Measurements from ENCODE around the gene CYP2A13.
"Not testable (repeated sequence)": the region's sequence is repeated elsewhere in the genome, so short reads cannot be mapped to it uniquely, and the experiment has no call there.

The CYP2A13 gene

DNA sequence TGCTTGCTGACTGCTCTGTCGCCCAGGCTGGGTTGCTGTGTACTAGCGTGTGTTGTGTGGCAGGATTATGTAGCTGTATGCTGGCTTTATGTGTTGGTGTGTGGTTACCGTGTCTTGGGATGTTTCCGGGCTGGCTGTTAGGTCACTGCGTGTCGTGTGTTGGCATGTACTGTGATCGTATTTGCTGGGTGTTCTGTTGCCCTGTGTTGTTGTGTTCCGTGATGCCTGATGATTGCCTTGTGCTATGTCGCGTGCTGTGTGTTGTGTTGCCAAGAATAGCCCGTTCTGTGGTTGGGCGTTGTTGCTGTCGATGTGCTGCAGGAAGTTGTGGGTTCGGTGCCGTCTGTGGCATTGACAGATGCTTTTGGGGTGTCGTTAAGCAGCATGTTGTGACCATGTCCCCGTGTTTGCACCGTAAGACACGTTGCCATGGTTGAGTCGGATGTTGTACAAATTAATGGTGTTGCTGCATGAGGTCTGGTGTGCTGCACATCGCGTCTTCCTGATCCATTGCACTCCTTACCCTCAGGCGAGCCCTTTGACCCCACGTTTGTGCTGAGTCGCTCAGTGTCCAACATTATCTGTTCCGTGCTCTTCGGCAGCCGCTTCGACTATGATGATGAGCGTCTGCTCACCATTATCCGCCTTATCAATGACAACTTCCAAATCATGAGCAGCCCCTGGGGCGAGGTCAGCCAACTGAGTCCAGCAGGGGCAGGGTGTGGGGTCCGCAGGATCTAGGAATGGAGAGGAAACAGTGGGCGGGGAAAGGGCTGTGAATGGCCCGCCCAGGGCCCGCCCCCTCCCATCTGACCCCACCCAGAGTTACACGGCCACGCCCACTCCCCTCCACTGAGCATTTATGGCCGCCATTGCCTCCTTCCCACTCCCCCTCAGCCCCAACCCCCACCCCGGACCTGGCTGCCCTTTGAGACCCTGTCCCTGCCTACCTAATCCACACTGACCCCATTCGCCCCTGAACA, 33.0 kb downstream of the CYP2A13 start:
- not testable (repeated sequence) for DNase-seq

DNA sequence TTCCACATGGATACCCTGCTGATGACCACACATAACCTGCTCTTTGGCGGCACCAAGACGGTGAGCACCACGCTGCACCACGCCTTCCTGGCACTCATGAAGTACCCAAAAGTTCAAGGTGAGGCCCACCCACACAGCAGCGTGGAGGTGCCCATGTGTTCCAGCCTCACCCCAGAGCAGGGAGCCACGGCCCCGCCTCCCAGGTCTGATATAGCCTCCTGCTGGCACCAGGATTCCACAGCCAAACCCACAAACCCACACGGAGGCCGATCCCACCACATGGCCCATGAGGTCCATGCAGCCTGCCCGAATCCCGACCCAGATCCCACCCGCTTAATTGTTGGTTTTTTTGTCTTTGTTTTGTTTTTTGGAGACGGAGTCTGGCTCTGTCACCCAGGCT, 34.6 kb downstream of the CYP2A13 start:
- not testable (repeated sequence) for DNase-seq

DNA sequence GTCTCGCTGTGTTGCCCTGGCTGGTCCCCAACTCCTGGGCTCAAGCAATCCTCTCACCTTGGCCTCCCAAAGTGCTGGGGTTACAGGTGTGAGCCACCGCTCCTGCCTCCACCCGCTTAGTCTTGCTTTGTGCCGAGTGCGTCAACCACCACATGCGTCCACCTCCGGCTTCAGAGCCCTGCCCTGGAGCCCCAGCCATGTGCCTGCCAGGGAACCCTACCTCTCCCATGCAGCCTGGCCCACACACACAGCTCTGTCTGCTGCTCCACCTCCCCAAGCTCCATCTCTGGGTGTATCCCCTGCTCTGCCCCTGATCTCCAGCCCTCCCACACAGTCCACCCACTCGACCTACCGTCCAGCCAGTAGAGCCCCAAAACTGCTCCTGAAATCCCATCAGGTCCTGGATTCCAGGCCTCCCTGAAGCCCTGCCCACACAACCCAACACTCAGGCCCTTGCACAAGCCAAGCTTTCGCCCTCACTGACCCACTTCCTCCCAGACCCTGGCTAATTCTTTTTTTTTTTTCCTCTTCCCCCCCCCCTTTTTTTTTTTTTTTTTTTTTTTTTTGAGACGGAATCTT, 35.6 kb downstream of the CYP2A13 start:
- DNase-seq, result no peak

DNA sequence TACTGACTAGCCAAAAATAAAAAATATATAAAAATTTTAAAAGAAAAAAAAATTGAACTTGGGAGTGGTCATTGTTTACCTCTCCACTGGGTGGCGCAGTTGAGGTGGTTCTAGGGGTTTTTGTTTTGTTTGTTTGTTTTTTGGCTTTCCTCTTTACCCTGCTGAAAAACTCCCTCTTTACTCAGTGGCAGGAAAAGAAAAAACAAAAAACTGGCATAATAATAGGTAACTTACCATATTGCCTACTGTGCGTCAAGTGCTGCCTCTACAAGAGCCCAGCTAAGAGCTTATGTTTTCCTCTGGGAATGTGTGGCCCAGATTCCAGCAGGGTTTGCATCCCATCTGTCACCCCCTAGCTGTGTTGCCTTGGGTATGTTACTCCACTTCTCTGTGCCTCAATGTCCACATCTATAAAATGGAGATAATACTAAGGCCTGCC, 38.5 kb downstream of the CYP2A13 start:
- DNase-seq, result not testable (repeated sequence)

DNA sequence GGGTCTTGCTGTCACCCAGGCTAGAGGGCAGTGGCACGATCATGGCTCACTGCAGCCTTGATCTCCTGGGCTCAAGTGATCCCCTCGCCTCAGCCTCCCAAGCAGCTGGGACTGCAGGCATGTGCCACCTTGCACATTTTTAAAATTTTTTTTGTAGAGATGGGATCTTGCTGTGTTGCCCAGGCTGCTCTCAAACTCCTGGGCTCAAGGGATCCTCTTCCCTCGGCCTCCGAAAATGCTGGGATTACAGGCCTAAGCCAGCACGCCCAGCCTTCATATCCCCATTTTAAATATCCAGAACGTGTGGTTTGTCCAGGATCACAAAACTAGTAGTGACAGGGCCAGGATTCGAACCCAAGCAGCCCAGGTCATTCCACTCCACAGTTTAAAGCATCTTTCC, 39.1 kb downstream of the CYP2A13 start:
- DNase-seq, result not testable (repeated sequence)

DNA sequence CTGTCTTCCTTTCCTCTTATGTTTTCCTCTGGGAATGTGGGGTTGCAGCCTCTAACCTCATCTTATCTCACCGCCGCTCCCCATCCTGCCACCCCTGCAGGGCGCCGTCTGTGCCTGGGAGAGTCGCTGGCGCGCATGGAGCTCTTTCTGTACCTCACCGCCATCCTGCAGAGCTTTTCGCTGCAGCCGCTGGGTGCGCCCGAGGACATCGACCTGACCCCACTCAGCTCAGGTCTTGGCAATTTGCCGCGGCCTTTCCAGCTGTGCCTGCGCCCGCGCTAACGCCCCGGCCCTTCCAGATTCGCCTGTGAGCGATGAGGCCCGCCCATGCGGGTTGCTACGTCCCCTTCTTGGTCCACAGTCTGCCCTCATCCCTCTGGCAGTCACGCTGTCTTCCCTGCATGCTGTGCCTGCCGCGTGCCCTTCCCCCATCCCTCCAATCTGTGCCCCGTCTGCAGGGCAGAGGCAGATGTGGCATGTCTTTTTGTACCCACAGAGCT, 39.6 kb downstream of the CYP2A13 start:
- DNase-seq, result peak; percentile 76

DNA sequence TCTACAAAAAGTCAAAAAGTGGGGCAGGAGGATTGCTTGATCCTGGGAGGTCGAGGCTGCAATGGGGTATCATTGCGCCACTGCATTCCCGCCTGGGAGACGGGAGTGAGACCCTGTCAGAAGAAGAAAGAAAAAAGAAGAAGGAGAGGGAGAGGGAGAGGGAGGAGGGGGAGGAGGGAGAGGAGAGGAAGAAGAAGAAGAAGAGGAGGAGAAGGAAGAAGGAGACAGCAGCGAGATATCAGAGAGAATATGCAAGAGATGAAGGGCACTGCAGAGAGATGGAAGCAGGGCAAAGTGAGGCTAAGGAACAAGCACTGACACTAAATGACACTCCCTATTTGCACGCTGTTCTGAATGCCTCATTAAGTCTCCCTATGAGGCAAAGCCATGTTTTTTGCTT, 40.4 kb downstream of the CYP2A13 start:
- no peak for DNase-seq

DNA sequence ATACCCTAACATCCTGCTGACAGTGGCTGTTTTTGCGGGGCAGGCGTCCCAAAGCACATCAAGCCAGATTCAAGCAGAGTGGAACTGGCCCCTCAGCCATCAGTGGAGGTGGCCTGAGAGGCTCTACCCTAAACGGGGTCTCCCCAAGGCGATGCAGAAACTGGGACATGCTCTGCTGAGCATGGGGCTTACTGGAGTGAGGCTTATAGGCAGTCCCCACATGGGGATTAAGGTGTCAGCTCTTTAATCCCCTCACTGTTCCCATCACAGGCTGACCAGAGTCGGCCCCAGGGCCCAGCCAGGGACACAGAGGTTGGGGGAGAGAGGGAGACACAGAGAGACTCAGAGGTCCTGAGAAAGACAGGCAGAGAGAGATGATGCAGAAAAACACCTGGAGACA, 42.9 kb downstream of the CYP2A13 start:
- no peak for DNase-seq

DNA sequence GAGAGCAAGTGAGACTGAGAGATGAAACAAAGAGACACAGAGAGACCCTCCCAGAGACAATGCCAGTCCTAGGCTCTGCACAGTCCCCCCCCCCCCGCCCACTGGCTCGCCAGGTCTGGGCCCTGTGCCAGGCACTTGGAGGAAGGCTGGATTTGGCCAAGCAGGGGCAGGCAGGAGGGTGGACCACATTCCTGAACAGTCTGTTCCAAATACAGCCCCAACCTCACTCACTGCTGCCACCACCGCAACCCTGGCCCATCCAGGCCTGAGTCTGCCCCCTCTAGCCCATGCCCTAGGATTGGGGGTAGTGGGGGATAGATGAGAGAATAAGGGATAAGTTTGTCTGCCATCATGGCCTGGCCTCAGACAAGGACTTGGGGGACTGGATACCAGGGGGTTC, 45.0 kb downstream of the CYP2A13 start:
- DNase-seq, result no peak

DNA sequence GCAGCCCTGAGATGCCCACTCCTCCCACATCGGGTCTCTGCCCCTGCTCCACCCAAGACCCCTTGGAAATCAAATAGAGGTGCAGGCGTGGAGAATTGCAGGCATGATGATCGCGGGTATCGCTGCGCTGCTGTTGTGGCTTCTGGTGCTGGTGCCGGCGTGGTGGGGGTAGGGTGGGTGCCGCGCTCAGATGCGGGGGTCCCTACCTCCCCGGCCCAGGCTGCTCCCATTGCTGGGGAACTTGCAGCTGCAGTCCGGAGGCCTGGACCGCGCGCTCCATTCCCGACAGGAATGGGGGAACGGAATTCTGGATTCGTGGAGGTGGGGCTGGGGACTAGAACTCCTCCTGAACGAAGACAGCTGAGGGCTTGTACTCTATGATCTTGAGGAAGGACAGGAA, 46.4 kb downstream of the CYP2A13 start:
- DNase-seq, result no peak

DNA sequence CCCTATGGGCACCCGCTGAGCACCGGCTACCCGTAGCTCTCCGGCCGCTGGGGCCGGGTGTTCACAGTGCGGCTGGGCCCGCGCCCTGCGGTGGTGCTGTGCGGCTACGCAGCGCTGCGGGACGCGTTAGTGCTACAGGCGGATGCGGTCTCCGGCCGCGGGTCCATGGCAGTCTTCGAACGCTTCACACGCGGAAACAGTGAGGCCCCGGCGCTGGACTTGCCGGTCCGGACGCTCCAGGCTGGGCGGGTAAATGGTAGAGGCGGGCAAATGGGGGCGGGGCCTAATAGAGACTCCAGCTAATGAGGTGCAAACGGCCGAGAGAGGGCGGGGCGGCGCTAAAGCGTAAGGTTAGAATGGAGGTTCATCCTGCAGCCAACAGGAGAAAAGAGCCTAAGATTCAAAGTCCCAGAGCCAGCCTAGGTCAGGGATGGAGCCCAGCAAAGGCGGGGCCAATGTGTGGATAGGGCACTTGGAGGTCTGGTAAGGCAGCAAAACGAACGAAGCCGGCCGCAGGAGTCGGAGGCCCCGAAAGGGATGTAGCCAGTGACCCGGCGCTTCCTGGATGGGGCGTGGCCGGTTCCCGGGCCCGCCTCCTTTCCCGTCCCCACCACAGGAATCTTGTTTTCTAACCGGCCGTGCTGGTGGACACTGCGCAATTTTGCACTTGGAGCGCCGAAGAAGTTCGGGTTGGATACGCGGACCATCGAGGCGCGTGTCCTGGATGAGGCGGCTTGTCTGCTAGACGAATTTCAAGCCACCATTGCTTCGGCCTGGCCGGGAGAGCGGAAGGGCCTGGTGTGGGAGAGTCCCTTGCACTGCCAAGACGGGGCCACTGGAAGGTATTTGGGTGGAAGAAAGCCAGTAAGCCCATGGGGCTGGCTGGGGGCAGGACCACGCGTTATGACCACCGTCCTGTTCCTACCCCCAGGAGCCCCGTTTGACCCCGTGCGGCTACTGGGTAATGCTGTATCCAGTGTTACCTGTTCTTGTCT, 47.4 kb downstream of the CYP2A13 start:
- DNase-seq, result peak; percentile 92

DNA sequence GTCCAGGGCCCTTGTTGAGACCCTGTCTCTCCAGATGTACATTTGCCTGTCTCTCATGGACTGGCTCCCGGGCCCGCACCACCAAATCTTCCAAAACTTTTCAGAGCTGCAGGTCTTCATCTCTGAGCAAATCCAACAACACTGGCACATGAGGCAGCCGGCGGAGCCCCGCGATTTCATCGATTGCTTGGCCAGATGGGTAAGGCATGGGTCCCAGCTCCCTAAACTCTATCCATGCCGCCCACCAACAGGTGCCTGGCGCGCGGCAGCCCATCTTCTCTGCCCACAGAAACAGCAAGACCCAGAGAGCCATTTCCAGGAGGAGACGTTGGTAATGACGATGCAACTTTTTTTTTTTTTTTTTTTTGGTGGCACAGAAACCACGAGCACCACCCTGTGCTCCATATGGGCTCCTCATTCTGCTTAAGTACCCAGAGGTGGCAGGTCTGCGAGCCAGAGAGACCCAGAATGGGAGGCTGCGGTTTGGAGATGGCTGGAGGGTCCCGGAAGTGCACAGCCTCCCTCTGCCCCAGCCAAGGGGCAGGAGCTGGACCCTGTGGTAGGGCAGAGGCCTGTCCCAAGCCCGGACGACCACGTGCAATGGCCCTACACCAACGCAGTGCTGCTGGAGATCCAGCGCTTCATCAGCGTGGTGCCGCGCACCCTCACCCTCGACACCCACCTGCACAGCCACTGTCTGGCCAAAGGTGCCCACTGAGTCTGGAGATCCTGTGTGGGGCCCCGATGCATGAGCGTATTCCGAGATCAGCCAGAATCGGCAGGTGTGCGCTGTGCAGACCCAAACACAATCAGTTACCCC, 48.6 kb downstream of the CYP2A13 start:
- DNase-seq, result no peak

DNA sequence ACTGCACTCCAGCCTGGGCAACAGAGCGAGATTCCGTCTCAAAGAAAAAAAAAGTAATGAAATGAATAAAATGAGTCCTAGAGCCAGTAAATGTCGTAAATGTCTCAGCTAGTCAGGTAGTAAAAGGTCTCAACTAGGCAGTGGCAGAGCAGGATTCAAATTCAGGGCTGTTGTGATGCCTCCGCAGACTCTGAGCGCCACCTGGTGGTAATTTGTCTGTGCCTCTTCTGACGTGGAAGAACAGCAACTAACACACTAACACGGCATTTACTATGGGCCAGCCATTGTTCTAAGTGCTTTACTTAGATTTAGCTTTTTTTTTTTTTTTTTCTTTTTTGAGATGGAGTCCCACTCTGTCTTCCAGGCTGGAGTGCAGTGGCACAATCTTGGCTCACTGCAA, 56.2 kb downstream of the CYP2A13 start:
- peak; percentile 66 for DNase-seq
